DOHH2 (cell line): ENCODE results near the gene RIC1.

Source experiments
- CTCF ChIP-seq: fragments of 200-600 bp; sonication (generic); IDR thresholded peaks from one replicate; pipeline ENCODE4 v1.5.1; 2014; ENCODE audit warnings: antibody characterized with exemption, mild to moderate bottlenecking, low read depth, low read length; ENCODE audit not compliant: poor library complexity, severe bottlenecking
- EZH2phosphoT487 ChIP-seq: fragments of 200-600 bp; sonication (generic); IDR thresholded peaks from 2 replicates; pipeline ENCODE4 v1.6.1; 2017; ENCODE audit warnings: borderline replicate concordance, mild to moderate bottlenecking, antibody characterized with exemption, low read length, moderate library complexity, mixed read lengths

- TF ChIP-seq EZH2phosphoT487 (no peak), CTCF (no peak)
Observed at GRCh38 chr9:5784526-5785315, 155.8 kb downstream of the RIC1 start.
